Activated CD8-positive, alpha-beta T cell treated with anti-CD3 and anti-CD28 coated beads, Interleukin-2, amount 10 ng/mL, durations not matched to agents 7 days and 5 days (primary cell): ENCODE data around the gene PRSS12. TPM values are rescaled to one million over a fixed set of nuclear protein-coding genes. Genes with fewer than 3 reads are reported as not detected.
"Not testable (repeated sequence)": the region's sequence is repeated elsewhere in the genome, so short reads cannot be mapped to it uniquely, and the experiment has no call there.

Experiments used
- ATAC-seq: fragments of 150-1000 bp; cut with Tn5 transposase; one replicate; pipeline ENCODE4 v1.10.0; 2021; ENCODE audit warnings: moderate library complexity
- CTCF ChIA-PET: fragments of 350-600 bp; sonication (Branson Sonifier 250); formaldehyde crosslinking; loops from one replicate; lab custom pipeline; 2021; ENCODE audit warnings: antibody characterized with exemption; lab: Charles Lee
- POLR2A ChIA-PET: fragments of 350-600 bp; sonication (Branson Sonifier 250); formaldehyde crosslinking; loops from one replicate; lab custom pipeline; 2021; ENCODE audit warnings: antibody characterized with exemption; lab: Charles Lee
- DNase-seq: peaks from one replicate; pipeline ENCODE4 v3.0.0-alpha.2; 2020
- H3K27ac Mint-ChIP-seq: one replicate; pipeline ENCODE4 v1.8.0; 2021; ENCODE audit warnings: mild to moderate bottlenecking, mixed read lengths
- H3K27me3 Mint-ChIP-seq: one replicate; pipeline ENCODE4 v1.8.0; 2021; ENCODE audit warnings: low read depth, mixed read lengths
- H3K36me3 Mint-ChIP-seq: one replicate; pipeline ENCODE4 v1.8.0; 2021; ENCODE audit warnings: low read depth, mixed read lengths
- H3K4me1 Mint-ChIP-seq: one replicate; pipeline ENCODE4 v1.8.0; 2021; ENCODE audit warnings: low read depth, mixed read lengths
- H3K4me3 Mint-ChIP-seq: one replicate; pipeline ENCODE4 v1.8.0; 2021; ENCODE audit warnings: mild to moderate bottlenecking, mixed read lengths
- H3K9me3 Mint-ChIP-seq: one replicate; pipeline ENCODE4 v1.8.0; 2022; ENCODE audit warnings: mixed read lengths; ENCODE audit not compliant: insufficient read depth
- total RNA-seq, 2 experiments: library from RNA; stranded (reverse); gene quantifications; one replicate each; pipeline ENCODE4 v1.2.3, GENCODE V29; 2021

Gene PRSS12
- total RNA-seq, 2 experiments from 2014 or later = not detected

DNA sequence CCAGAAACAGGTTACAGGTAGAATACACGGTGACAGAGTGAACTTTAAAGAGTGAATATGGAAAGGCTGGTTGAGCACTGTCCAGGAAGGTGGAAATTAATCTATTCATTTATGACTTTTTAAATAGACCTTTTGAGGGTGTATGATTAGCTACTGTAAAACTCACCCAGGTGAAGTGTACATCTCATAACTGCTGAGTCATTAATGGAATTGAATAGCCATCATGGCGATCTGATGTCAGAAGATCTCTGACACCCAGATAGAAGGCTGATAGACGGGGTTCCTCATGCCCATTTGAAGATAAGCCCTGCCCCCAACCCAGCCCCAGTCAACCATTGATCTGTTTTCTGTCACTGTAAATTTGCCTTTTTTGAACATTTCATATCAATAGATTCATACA is 84.0 kb downstream of the PRSS12 start:
- H3K9me3 Mint-ChIP-seq = no peaks in the 10 kb centered on the region
- H3K4me3 Mint-ChIP-seq = no peak overlapping the region
- CTCF ChIA-PET = no interaction called here
- DNase-seq (no peak), ATAC-seq (no peak)
- H3K27ac Mint-ChIP-seq = no peak overlapping the region
- H3K4me1 Mint-ChIP-seq = no peaks in the 10 kb centered on the region
- peaks cover 2% of the 10 kb centered on the region for H3K36me3 Mint-ChIP-seq
- POLR2A ChIA-PET = no interaction called here
- H3K27me3 Mint-ChIP-seq = peaks cover 7% of the 10 kb centered on the region

DNA sequence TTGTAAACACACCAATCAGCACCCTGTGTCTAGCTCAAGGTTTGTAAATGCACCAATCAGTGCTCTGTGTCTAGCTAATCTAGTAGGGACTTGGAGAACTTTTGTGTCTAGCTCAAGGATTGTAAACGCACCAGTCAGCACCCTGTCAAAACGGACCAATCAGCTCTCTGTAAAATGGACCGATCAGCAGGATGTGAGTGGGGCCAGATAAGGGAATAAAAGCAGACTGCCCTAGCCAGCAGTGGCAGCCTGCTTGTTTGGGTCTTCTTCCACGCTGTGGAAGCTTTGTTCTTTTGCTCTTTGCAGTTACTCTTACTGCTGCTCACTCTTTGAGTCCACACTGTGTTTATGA is 86.7 kb downstream of the PRSS12 start:
- H3K27ac Mint-ChIP-seq, DNase-seq, H3K9me3 Mint-ChIP-seq, H3K27me3 Mint-ChIP-seq, H3K36me3 Mint-ChIP-seq, H3K4me1 Mint-ChIP-seq, ATAC-seq, H3K4me3 Mint-ChIP-seq: not testable (repeated sequence)
- ChIA-PET CTCF (interaction anchor here (0.8 to 1.1 kb wide), 2 partner anchors 14 to 190 kb away, joined by 3 read pairs; no protein-coding TSS in a partner anchor), POLR2A (interaction anchor here (1.0 kb wide), 1 partner anchor 11 kb away, joined by 3 read pairs; no protein-coding TSS in a partner anchor)

DNA sequence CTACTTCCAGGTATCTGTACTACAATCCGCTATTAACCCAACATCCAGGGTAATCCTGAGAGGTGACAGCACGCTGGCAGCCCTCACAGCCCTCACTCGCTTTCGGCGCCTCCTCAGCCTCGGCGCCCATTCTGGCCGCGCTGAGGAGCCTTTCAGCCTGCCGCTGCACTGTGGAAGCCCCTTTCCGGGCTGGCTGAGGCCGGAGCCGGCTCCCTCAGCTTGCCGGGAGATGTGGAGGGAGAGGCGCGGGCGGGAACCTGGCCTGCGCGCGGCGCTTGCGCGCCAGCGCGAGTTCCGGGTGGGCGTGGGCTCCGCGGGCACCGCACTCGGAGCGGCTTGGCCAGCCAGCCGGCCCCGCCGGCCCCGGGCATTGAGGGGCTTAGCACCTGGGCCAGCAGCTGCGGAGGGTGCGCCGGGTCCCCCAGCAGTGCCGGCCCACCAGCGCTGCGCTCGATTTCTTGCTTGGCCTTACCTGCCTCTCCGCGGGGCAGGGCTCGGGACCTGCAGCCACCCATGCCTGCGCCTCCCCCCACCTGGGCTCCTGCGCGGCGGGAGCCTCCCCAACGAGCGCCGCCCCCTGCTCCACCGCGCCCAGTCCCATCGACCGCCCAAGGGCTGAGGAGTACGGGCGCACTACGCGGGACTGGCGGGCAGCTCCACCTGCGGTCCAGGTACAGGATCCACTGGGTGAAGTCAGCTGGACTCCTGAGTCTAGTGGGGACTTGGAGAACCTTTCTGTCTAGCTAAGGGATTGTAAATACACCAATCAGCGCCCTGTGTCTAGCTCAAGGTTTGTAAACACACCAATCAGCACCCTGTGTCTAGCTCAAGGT is 87.3 kb downstream of the PRSS12 start:
- Mint-ChIP-seq H3K27me3 (peaks cover 6% of the 10 kb centered on the region), H3K9me3 (no peaks in the 10 kb centered on the region), H3K36me3 (peaks cover 2% of the 10 kb centered on the region), H3K4me1 (no peaks in the 10 kb centered on the region), H3K27ac (no peak overlapping the region), H3K4me3 (peak overlapping the region; percentile 68)
- ChIA-PET CTCF (interaction anchor here (0.8 to 1.1 kb wide), 2 partner anchors 13 to 189 kb away, joined by 3 read pairs; no protein-coding TSS in a partner anchor), POLR2A (interaction anchor here (1.0 kb wide), 1 partner anchor 12 kb away, joined by 3 read pairs; no protein-coding TSS in a partner anchor)
- ATAC-seq = peak; percentile 78
- peak; percentile 45 for DNase-seq

DNA sequence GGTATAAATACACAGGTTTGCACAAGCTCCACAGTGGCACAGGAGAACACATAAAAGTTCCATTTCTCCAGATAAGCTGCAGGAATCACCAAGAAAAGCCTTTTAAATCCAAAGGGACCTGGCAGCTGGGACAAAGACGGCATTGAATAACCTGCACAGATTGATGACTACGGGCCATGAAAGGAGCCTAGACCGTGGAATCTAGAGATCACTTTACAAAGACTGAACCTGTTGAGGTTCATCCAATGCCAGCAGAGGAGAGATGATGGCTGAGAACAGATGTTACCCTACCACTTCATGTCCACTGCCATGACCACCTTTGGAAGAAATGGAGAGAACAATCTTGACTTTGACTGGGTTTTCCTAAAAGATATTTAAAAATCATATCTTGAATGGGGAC is 88.7 kb downstream of the PRSS12 start:
- Mint-ChIP-seq H3K4me1 (no peaks in the 10 kb centered on the region), H3K27ac (no peak overlapping the region), H3K4me3 (no peak overlapping the region), H3K36me3 (peaks cover 2% of the 10 kb centered on the region), H3K27me3 (peaks cover 9% of the 10 kb centered on the region), H3K9me3 (no peaks in the 10 kb centered on the region)
- no peak for DNase-seq
- CTCF ChIA-PET = no interaction called here
- no peak for ATAC-seq
- POLR2A ChIA-PET = no interaction called here

DNA sequence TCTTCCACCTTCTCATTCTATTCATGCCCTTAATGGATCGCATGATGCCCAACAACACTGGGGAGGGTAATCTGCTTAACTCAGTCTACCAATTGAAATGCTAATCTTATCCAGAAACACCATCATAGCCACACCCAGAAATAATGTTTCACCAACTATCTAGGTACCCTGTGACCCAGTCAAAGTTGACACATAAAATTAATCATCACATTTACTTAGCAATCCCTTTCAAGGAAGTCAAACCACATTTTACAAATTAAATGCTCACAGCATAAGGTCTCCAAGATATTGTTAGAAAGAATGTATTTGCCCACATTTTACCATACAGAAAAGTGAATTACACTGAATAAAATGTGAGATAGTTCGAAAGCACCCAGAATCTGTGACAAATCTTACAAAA is 92.5 kb downstream of the PRSS12 start:
- H3K9me3 Mint-ChIP-seq = no peaks in the 10 kb centered on the region
- no peak overlapping the region for H3K27ac Mint-ChIP-seq
- H3K4me1 Mint-ChIP-seq = no peaks in the 10 kb centered on the region
- ATAC-seq = no peak
- CTCF ChIA-PET = interaction anchor here (1.8 to 2.8 kb wide), 2 partner anchors 11 to 14 kb away, joined by 6 to 9 read pairs; no protein-coding TSS in a partner anchor
- H3K36me3 Mint-ChIP-seq = peaks cover 2% of the 10 kb centered on the region
- no peak overlapping the region for H3K4me3 Mint-ChIP-seq
- DNase-seq = no peak
- POLR2A ChIA-PET = no interaction called here
- peaks cover 13% of the 10 kb centered on the region for H3K27me3 Mint-ChIP-seq

DNA sequence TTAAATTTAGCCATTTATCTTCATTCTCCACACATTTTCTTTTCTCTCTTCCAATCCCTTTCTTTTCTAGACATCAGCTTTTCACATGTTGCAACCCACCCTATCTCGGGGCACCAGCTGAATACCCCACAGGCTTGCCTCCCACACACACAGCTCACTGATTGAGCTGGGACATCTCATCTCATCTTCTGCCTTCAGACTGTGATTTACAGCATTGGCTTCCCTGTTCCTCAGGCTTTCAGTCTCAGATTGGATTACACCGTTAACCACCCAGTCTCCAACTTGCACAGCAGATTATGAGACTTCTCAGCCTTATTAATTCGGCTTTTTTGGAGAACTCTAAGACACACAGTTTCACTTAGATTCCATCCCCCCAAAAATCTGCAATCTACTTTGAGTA is 93.7 kb downstream of the PRSS12 start:
- H3K4me1 Mint-ChIP-seq = no peaks in the 10 kb centered on the region
- CTCF ChIA-PET = interaction anchor here (0.7 kb wide), 1 partner anchor 12 kb away, joined by 3 read pairs; no protein-coding TSS in a partner anchor
- H3K9me3 Mint-ChIP-seq = no peaks in the 10 kb centered on the region
- no peak for DNase-seq
- POLR2A ChIA-PET = no interaction called here
- H3K4me3 Mint-ChIP-seq = no peak overlapping the region
- H3K27me3 Mint-ChIP-seq = peaks cover 8% of the 10 kb centered on the region
- H3K27ac Mint-ChIP-seq = no peak overlapping the region
- H3K36me3 Mint-ChIP-seq = no peaks in the 10 kb centered on the region
- ATAC-seq = no peak

DNA sequence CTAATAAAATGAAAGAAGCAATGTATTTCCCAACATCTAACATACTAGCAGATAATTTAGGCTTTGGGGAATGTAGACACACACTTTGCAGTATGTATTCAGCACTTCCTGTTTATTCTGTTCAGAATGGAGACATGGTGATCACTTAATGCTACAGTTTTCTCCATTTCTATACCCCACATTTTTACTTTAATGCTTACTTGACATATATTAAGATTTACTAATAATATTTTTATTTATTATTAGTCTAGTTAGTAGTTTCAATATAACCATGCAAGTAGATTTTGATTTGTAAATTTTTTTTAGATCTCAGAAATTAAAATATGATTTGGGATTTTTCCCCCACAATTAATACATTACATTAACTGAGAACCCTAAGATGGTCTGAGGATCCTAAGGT is 98.4 kb downstream of the PRSS12 start:
- no peak for ATAC-seq
- H3K27me3 Mint-ChIP-seq = peaks cover 5% of the 10 kb centered on the region
- no peaks in the 10 kb centered on the region for H3K36me3 Mint-ChIP-seq
- DNase-seq = no peak
- no peak overlapping the region for H3K27ac Mint-ChIP-seq
- no peaks in the 10 kb centered on the region for H3K4me1 Mint-ChIP-seq
- no peaks in the 10 kb centered on the region for H3K9me3 Mint-ChIP-seq
- H3K4me3 Mint-ChIP-seq = no peak overlapping the region
- CTCF ChIA-PET = no interaction called here
- POLR2A ChIA-PET = no interaction called here

DNA sequence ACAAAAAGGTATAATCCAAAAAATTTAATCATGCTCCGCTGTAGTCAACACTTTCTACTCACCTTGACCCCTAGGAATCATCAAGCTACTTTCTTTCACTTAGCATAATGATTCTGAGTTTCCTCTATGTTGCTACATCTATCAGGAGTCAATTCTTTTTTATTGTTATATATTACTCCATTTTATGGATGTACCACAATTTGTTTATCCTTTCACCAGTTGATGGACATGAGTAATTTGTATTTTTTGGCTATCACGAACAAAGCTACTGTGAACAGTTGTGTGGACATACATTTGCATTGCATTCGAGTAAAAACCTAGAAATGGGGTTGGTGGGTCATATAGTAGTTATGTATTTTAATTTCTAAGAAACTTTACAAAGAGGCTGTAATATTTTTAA is 102.9 kb downstream of the PRSS12 start:
- Mint-ChIP-seq H3K36me3 (no peaks in the 10 kb centered on the region), H3K9me3 (no peaks in the 10 kb centered on the region), H3K27me3 (no peaks in the 10 kb centered on the region), H3K4me1 (peaks cover 3% of the 10 kb centered on the region), H3K27ac (no peak overlapping the region), H3K4me3 (no peak overlapping the region)
- ATAC-seq = no peak
- DNase-seq = no peak
- ChIA-PET POLR2A (no interaction called here), CTCF (interaction anchor here (1.0 kb wide), 1 partner anchor 25 kb away, joined by 3 read pairs; no protein-coding TSS in a partner anchor)

DNA sequence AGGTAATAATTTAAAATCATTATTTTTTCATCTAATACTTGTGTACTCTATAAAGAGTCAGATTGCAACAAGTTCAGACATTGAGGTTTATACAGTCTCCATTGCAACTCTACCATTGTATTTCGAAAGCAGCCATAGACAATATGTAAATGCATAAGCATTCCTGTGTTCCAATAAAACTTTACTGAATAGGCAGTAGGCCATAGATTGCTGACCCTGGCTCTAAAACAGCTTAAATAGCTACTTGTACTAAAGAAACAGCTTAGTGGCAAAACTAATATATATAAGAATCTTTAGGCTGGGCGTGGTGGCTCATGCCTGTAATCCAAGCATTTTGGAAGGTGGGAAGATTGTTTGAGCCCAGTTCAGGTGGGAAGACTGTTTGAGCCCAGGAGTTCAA is 115.3 kb downstream of the PRSS12 start:
- ChIA-PET CTCF (no interaction called here), POLR2A (no interaction called here)
- Mint-ChIP-seq H3K9me3 (no peaks in the 10 kb centered on the region), H3K27ac (no peak overlapping the region), H3K4me1 (no peaks in the 10 kb centered on the region), H3K4me3 (no peak overlapping the region), H3K36me3 (no peaks in the 10 kb centered on the region), H3K27me3 (peaks cover 6% of the 10 kb centered on the region)
- ATAC-seq = no peak
- DNase-seq = no peak

DNA sequence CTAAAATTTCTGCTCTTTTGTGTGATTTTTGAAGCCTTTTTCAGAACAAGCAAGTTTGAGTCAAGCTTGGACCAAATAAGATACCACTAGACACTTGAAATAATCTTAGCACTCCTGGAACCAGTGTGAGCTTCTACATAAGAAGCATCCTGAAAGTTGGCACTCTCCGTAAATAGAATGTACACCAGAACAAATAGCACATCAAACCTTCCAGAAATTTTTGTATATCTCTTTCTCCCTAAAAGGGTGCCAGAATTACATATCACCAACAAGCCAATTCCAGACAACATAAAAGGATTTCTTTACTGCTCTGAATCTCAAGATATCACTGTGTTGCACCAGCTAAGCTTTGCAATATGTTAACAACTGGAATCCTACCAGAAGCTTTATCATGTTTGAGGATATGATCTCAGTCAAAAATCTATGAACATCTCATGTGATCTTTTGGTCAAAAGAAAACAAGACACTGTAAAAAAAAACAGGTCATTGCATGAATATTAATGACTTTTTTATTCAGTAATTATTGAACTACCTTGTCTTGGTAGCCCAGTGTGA is 117.2 kb downstream of the PRSS12 start:
- H3K36me3 Mint-ChIP-seq = no peaks in the 10 kb centered on the region
- DNase-seq (no peak), ATAC-seq (no peak)
- CTCF ChIA-PET = interaction anchor here (1.5 kb wide), 1 partner anchor 11 kb away, joined by 5 read pairs; no protein-coding TSS in a partner anchor
- H3K4me3 Mint-ChIP-seq = no peak overlapping the region
- H3K4me1 Mint-ChIP-seq = no peaks in the 10 kb centered on the region
- H3K27ac Mint-ChIP-seq = no peak overlapping the region
- H3K9me3 Mint-ChIP-seq = no peaks in the 10 kb centered on the region
- peaks cover 3% of the 10 kb centered on the region for H3K27me3 Mint-ChIP-seq
- POLR2A ChIA-PET = no interaction called here
